GM18520 (cell line): ENCODE results near the gene CHST2.

ENCODE experiments used
- ATAC-seq: cut with Tn5 transposase; IDR thresholded peaks from one replicate; pipeline ENCODE4 v1.9.1; 2021; ENCODE audit not compliant: unreplicated experiment

CHST2 gene

DNA sequence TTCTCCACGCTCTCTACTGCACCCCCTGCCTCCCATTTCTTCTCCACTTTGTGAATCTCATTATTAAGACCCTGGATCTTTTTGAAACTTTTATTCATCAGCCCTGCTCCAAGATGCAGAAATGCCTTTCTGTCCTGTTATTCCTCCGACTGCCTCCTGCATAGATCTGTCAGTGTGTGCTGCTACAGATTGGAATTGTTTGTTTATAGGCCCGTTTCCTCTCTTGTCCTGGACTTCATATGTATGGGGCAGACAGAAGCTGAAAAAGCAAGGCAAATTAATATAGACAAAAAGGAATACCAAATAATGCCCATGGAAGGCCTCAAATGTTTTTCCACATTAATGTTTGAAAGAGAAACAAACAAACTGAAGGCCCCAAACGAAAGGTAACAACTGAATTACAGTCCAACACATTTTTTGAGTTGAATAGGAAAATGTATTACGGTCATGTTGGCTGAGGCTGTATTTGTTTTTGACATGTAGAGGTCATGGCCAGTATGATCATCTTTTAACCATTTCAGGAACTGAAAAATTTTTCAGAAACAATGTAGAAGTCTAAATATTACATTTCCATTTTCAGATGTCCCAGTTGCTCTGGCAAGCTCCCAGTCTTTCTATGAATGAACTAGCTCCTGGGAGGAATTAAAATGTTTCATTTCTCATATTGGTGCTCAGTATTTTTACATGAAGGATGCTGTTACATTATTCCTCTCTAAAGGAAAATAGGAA is 8.8 kb downstream of the CHST2 start:
- no peak for ATAC-seq

DNA sequence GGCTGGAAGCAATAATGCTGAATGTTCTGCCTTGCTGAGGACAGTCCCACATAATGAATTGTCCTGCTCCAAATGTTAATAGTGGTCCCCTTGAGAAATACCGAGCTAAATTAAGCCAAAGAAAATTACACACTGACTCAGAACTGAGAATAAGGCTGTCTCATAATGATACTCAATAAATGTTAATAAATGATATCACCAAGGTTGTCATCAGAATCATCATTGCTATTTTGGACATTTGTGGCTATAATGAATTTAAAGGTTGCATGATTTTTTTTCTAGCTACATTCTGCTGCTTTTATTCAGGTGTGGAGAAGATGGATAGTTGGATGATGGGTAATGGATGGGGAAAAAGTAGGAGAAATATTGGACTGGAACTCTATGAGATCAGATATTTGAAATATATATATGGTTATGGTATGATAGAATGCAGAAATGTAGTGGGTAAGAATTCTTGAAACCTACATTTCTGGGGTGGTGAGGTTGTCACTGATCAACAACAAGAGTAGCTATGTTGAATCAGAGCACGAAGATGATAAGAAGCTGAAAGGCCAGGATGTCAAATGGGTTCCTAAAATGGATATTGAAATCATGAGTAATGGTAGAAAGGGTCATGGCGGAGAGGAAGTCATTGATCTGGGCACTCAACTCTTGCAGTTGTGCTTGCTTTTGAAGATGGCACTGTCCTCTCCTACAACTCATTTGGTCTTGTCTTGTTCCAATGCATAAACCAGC is 12.8 kb downstream of the CHST2 start:
- ATAC-seq = no peak

DNA sequence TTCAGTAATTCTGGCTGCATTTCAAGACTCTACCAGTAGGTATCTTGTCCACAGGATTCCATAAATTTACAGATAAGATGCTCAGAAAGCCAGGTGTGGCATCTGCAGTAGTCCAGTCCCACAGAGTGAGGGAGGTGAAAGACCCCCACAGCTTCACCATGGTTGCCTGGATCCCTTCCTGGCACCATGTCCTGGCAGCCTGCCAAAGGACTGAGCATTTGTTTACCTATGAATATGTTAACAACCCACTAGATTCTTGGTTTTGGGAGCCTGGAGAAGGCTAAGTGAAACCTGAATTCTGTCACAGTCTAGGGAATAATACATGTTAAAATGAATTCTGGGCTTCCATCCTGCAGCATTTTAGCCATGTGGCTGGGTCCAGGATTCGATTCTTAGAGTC is 14.9 kb downstream of the CHST2 start:
- ATAC-seq = no peak

DNA sequence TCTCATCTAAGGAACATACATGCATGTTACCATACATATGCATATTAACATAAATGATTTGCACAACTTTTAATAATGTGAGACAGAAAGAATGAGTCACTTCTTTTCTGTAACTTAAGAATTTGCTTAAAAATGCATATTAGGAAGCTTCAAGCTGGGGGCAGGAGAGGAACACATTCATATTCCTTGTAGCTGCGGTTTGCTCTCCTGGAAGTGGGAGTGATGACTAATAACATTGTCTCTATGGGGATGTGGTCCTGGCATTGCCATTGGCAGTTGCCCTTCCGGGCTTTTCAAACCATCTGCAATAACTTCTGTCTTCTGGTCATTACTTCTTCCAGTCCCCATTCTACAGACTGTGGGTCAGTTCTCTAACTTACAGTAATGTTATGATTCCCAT is 15.6 kb downstream of the CHST2 start:
- ATAC-seq = no peak

DNA sequence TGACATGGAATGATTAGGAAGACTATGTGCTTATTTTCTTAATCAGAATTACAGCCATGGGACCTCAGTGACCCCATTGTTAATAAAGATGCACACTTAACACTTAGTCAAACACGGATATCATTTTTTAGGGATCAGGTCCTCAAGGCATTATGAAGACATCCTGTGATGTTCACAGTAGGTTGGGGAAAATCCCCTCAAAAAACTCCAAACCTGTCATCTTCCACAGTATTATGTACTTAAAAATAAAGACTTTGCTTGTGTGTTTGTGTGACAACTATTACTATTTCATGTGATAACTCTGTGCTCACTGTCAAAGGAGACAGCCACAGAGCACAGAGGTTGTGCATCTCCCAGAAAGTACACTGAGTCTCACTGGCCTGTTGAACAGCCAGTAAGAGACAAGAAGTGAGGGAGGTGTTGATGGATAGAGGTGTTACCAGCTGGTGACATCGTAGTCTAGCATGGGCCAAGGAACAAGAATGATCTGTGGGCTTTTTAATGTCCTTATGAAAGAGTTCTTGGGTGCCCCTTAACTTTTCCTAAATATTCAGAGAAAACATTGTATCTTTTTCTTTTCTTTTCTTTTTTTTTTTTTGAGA is 18.0 kb downstream of the CHST2 start:
- ATAC-seq = no peak

DNA sequence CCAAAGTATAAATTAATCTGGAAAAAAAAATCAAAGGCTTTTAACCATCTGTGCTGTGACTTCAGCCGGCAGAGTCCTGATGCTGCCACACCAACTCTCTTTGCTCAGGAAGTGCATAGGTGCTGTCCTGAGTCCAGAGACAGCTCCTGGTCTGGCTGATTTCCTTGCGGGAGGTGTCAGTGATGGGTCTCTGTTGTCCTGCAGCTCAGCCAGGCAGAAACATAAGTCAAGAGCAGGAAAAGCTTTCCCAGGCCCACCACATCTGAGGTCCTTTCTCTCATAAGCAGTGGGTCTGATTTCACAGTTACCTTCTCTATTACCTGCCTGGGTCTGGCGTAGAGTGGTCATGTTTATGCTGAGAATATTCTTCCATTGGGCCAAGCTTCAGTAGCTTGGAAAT is 19.4 kb downstream of the CHST2 start:
- no peak for ATAC-seq

DNA sequence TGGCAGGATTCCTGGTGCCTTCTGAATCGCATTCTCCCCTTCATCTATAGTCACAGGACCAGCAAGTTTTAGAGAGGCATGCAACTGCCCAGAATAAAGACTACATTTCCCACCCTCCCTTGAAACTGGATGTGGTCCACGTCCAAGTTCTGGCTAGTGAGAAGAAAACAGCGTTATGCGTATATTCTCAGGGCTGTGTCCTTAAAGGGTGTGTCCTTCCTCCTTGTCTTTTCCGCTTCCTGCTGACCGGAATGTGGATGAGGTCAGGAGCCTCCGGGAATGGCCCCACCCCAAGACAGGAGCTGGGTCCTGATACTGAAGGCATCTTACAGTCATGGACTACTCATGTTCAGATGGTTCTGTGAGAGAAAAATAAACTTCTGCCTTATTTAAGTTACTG is 20.2 kb downstream of the CHST2 start:
- no peak for ATAC-seq

DNA sequence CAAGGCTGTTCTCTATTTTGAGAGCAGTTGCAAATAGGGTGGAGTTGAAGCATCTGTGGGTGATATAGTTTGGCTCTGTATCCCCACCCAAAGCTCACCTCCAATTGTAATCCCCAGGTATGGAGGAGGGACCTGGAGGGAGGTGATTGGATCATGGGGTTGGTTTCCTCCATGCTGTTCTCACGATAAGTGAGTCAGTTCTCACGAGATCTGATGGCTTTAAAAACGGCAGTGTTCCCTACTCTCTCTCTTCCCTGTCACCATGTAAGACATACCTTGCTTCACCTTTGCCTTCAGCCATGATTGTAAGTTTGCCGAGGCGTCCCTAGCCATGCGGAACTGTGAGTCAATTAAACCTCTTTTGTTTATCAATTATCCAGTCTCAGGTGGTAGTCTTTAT is 21.0 kb downstream of the CHST2 start:
- ATAC-seq = no peak

DNA sequence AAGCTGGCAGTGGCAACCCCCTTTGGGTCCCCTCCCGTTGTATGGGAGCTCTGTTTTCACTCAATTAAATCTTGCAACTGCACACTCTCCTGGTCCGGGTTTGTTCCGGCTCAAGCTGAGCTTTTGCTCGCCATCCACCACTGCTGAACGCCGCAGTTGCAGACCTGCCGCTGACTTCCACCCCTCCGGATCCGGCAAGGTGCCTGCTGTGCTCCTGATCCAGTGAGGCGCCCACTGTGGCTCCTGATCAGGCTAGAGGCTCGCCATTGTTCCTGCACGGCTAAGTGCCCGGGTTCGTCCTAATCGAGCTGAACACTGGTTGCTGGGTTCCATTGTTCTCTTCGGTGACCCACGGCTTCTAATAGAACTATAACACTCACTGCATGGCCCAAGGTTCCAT is 22.8 kb downstream of the CHST2 start:
- ATAC-seq = no peak

DNA sequence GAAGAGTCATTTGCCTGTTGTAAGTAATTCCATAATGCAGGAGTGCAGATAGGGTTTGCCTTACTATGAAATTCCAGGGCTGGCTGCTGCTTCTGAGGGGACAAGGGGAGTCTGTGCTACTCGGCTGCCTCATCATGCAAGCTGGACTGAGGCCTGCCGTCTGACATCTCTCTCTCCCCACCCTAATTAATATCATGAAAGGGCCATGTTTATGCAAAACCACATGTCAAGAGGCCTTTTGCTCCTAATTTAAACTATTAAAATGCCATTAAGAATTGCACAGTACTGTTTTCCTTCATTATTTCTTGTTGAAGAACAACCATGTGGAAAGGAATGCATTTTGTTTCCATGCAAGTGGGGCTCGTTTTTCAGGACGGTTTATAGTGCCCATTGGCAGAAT is 26.3 kb downstream of the CHST2 start:
- ATAC-seq = no peak

DNA sequence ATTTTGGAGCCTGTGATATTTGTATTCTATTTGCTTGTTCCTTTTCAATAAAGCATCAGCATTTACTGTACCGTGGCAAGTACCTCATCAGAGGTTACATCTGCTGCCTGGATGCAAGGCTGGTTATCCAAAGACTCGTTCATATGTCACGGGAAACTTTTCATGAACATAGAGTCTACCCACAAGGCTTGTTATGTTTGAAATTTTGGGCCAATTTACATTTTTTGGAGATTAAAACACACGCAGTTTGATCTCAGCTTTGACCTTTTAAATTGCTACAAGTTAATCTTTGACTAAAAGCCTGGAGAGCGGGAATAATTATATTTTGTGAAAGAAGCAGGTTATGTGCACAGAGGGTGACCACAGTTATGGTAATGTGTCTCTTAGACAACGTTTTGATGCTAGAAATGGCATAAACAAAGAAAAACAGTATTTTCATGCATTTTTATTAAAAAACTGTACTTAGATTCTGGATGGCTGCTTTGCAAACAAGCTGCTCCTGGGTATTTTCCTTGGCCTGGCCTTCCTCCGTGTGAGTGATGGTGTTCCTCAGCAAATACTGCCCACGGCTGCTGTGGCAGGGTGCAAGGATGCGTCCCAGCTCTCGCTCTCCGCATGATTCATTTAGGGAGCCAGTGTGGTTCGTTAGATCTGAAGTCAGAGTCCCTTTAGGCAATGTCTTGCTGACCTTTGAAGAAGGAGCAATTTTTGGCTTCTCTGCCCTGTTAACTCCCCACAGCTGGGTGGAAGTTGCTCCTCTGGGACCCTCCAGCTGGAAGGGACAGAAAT is 27.1 kb downstream of the CHST2 start:
- ATAC-seq = no peak

DNA sequence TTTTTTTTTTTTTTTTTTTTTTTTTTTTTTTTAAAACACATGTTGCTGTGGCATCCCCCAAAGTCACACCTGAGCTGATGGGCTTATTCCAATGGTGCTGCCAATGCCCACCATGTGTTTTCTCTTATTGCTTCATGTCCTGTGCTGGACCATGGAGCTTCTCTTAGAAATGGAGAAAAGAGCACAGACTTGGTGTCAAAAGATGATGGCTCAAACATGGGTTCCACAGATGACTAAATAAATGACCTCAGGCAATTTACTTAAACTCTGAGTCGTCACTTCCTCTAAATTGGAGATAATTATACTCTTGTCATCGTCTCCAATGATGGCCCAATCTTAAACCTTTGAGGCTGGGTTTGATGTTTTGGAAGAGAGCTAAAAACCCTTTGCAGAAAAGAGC is 28.1 kb downstream of the CHST2 start:
- ATAC-seq = no peak

DNA sequence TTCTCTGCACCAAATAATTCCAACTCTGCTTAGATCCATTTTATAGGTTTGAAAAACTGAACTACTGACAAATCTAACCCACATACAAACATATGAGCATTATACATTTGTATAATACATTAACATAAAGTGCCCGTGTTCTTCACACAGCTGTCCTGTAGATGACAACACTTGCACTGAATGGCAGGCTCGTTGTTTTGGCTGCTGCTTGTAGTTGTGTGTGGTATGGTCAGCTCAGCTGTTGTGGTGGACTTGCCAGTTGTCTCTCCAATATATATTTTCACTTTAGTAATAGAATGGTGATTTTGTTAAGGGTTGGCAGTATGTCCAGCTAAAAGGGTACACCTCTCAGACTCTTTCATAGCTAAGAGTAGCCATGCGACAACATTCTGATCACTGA is 30.5 kb downstream of the CHST2 start:
- no peak for ATAC-seq

DNA sequence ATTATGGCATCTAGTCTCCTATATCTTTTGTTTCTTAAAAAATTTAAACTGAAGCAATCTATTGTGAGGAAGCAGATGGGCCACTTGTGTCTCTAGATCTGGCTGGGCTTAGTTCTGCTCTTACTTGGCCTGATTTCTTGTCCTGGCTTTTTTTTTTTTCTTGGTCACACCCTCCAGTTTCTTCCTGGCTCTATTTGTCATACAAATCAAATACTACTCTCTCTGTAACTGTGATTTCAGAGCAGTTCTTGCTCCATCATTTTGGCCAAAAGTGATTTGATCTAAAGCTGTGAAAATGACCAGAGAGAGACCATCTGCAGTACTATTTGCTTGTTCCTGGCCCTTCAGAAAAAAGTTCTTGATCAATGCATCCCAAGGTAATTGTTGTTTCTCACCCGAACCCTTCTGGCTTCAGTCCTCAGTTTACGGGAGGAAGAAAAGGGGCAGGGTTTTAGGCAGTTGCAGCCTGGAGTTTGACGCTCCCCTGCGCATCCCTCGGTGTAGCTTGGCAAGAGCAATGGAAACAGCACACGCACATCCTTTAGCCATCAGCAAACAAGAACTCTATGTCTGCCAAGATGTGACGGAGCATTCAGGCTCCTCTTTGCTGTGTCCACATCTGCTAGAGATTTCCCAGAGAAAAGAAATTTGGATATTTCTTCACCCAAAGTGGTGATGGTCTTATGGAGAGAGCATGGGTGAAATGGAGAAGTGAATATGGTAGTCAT is 31.6 kb downstream of the CHST2 start:
- ATAC-seq = no peak

DNA sequence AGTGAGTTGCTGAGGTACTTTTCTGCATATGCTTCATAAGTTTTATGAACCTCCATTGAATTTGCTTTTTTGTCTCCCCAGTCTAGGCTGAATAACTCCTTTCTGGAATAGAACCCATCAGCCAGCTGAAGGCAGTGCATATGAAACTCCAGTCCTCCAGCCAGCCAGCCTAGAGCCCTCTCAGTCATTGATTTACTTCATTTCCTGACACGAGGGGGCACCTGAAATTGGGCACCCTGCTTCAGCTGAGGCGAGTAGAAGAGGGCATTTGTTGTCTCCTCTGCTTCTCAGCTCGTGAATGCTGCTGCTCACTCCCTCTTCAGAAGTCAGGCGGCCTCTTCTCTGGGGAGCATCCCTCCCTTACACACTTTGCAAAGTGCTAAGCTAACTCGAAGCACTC is 32.5 kb downstream of the CHST2 start:
- ATAC-seq = no peak

DNA sequence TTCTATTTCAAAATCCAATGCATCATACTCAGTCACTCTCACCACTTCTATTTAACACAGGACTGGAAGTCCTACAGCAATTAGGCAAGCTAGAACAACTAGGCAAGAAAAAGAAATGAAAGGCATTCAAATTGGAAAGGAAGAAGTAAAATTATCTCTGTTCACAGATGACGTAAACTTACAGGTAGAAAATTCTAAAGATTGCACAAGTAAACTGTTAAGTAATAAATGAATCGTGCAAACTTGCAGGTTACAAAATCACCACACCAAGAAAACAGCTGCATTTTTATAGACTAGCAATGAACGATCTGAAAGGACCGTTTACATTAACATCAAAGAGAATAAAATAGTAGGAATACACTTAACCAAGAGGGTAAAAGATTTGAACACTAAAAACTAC is 36.2 kb downstream of the CHST2 start:
- no peak for ATAC-seq

DNA sequence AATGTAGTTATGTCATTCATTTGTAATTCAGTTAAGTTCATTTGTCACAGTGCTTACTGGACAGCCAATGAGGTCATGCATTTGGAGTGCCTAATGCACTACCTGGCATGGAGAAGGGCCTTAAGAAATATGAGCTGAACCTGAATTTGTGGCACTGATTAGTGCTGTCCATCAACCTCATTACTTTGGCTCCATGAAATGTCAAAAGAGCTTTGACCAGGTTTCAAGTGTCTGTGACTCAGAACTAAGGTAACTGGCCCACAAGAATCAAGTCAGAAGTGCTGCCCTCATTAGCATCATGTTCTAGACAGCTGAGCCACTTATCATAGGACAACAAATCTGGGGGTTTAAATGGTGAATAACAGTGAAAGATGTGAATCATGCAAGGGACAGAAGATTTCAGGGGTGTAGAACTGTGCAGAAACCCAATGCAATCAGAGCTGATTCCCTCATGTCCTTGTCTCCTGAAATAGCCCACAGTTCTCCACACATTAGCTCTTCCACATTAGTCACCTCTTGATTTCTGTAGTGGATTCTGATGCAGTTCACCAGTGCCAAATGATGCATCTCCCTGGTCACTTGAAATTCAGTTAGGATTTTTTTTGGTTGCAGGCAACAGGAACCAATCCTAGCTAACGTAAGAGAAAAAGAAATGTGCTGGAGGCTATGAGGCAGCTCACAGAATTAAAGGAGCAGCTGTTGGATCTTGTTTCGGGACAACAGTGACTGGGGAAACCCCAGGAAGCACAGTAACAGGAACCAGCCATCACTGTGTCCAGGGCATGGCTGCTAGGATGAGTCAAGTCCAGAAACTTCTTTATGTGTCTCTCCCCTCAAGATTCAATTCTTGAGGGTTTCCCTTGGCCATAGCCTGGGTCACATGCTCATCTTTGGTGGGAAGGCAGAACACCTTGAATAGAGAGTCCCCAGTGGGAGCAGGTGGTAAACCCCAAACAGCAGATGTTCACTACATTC is 38.7 kb downstream of the CHST2 start:
- peak; percentile 66 for ATAC-seq

DNA sequence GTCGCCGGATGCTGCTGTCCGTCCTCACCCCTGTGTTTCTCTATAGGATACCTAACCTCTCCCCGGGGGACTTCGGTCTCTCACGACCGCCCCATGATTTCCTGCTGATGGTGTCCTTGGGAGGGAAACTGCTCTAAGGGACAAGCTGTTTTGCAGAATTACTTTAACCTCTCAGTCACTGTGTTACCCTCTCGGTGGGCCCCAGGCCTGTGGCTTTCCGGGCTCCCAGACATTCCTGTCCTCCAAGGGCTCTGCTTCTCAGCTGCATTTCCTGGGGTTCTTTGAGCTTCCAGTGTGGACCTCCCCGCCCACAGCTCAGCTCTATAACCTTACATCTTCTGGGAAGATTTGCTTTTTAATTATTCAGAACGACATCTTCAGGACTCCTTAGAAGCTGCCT is 40.9 kb downstream of the CHST2 start:
- no peak for ATAC-seq

DNA sequence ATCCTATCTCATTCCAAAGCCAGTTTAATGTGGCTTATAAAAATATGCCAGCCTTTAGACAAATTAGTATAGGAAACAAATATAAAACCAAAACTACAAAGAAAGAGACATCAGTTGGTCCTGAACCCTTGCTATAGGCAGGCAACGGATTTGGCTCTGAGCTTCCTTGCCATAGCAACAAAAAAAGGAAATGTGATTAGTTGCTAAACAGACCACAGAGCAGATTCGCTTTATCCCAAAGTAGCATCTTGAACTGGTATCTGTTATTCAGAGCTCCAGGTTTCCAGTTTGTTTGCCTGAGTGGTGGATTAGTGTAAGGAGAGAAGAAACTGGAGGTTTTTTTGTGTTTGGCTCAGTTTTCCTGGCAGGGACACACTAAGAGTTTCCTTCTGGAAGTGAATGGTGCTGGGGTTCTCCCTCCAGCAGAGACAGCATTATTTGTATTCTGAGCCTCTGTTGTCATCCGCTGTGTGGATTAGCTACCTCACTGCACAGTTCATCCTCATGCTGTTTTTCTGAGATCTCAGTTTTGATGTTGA is 44.1 kb downstream of the CHST2 start:
- ATAC-seq = no peak

DNA sequence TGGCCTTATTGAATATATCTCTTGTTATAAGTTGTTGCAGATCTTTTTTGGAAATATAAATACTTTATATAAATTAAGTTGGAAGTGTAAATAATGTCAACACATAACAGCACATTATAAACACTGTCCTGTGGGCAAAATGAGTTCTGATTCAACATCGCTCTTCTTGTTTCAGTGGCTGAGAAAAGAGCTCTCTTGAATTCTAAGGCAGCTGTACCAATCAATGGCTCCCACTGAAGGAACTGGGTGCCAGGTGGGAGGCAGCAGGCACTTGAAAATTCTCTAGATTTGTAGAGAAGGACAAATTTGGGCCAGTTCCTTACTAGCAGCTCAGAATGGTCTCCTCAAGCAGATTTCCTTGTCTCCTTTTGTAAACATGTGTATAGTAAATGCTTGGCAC is 45.6 kb downstream of the CHST2 start:
- ATAC-seq = no peak
